HuH-7.5 (cell line): ENCODE measurements around the gene EFNB2.

Experiments
- DNase-seq: peaks from one replicate; pipeline ENCODE4 v3.0.0; 2011; ENCODE audit warnings: low spot score

The EFNB2 gene

DNA sequence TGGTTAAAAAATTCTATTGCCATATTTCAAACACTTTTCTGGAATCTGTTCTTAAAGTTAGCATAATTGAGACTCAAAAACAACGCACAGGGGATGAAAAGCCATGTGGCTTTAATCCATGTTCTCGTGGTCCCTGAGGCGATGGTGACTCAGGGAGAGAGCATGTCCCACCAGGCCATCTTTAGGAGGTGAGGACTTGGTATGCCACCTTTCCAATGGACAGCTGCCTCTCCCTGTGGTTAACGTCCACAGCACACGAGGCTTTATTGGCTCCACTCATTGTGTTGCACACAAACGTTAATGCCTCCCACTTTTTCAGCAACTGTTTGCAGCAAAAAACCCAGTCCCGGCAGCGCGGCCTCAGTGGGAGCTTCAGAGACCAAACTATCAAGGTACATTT lies 51.4 kb downstream of the EFNB2 start:
- DNase-seq: no peak

DNA sequence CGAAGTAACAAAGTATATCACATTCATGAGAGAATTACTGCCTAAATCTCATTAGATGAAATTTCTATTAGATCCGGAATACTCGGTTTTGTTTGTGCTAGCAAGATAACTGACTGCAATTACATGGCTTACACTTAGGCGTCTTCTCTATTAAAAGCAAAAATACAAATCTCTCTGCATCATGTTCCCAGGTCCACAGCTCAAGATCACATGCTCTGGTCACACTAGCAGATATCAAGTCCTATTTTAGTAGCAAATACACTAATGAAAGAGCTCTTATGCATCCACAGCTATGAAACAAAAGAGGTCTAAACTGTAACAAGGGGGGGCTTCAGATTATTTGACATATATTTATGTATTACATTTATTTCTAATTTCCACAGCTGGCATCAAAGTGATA lies 53.5 kb downstream of the EFNB2 start:
- DNase-seq: no peak

DNA sequence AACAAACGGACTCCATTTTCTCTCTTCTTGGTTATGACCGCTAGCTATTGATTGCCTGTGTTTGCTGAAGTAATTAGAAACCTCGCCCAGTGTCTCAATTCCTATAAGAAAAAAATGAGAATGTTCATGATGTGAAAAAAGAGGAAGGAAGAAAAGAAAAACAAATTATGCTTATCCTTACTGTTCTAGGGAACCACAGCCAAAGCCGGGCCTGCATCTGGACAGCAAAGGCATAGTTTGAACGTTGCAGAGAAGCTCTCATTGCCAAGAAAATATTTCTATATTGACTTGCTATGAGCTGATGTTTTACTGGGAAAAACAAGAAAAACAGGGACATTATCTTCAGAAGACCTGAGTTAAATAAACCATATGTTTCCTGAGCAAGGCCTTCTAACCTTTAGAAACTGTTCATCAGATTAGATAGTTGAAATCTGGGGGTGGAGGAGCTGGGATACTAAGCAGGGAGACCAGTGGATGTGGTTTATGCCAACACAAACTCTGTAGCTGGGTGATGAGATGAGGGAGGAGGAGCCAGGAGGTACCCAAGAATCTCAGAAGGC lies 55.0 kb downstream of the EFNB2 start:
- no peak for DNase-seq

DNA sequence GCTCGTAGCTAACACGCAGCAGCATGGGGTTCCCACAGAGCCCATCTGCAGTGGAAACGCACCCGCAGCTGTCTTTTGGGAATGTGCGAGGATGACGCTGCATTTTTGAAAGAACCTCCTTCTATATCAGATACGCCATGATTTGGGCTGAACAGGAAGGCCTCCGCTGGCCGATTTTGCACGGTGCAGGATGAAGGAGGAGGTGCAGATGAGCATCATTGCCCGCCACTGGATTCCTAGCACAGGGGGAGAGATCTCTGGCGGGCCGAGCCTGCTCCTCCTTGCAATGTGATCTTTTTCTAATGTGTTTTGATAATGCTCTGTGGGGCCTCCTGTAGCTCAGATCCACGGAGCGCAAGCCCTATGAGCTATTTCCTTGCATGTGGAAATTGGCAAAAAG lies 55.5 kb downstream of the EFNB2 start:
- no peak for DNase-seq

DNA sequence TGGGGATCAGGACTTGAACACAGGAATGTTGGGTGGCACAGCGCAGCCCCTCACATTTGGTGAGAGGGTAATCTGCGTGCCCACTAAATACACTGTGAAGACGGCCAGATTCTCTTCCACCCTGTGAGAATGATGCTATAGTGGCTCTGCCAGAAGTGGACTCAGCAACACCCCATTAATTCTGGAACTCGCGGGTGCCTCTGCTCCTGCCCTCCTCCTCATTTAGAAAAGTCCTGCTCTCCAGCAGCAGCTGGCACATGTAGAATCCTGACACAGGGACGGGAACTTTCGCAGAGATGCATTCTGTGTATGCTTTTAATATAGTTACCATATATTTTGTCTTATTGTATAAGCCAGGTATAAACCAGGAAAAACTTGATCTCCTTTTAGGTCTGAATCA lies 57.3 kb downstream of the EFNB2 start:
- no peak for DNase-seq

DNA sequence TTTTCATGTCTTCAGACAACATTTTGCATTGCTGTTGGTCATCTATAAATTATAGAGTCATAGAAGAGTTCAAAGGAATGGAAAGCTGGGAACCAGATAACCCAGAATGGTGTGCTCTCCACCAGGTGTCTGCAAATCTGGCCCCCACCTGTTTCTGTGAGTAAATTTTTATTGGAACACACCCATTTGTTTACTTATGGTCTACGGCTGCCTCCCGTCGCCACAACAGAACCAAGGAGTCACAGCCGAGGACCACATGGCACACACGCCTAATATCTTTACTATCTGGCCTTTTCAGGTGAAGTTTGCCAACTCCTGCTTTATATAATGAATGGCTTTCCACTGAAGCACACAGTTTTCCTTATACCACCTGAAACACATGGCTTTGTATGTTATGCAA lies 58.2 kb downstream of the EFNB2 start:
- DNase-seq: no peak

DNA sequence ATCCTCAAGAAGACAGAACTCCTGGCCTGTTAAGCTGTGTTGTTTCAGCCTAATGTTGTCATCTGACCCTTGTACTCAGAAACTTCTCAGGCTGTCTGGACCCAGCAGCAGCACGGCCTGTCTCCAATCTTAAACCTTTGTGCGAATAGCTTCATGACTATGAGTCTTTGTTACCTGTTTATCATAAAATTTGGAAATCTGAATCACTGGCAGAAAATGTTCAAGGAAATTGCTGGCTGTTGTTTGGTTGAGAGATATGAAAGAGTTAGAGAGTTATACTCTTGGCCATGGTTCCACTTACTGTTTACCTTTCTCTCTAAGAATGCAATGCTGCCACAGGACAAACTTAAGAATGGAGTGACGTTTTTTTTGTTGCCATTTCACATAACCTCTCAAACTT lies 59.6 kb downstream of the EFNB2 start:
- no peak for DNase-seq

DNA sequence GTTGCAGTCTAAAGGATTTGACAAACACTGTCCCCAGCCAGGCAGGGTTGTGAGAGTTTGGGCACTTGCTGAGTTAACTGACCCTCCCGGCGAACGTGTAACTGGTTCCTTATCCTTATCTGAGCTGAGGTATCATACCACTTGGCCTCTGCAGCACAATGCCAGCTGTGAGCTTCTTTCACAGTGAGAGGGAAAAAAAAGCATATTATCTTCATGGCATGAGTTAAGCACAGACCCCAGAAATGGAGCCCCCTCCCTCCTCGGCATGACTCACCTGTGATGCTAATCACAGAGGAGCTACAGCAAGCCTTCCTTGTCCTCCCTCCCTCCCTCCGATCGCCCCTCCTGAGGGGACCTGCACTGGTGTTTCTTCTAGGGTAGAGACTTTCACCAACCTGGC lies 60.5 kb downstream of the EFNB2 start:
- no peak for DNase-seq

DNA sequence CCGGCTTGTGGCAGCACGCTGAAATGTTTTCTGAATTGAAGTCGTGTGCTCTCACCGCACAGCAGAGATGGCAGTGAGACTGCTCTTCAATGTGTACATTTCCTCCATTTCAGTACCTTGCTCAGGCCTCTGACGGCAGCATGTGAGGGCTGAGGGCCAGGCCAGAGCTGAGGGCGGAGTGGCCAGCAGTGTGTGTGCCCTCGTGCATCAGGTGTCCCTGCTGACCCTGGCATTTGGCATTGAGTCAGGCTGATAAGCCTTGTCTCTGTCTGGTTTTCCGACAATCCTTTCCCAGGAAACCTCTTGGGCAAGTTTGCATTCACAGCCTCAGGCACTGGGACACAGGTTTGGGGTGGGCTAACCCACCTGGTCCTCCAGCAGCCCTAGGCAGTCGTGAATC lies 62.3 kb downstream of the EFNB2 start:
- no peak for DNase-seq

DNA sequence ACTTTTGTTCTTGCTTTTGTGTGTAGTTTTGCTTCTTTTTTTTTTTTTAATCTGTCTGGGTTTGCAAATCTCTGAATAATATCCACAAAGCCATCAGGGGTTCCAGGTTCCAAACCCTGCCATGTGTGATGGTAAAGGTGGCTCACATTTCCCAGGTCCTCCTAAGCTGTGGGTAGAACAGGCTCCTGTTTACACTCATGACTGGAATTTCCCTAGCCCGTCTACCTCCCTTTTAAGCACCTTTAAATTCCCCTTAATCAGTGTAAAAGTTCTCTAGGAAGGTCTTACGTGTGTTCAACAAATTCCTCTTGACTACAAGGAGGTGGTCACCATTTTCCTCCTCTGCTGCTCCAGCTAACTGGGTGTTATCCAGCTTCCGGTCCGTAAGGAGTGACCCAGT lies 62.8 kb downstream of the EFNB2 start:
- no peak for DNase-seq

DNA sequence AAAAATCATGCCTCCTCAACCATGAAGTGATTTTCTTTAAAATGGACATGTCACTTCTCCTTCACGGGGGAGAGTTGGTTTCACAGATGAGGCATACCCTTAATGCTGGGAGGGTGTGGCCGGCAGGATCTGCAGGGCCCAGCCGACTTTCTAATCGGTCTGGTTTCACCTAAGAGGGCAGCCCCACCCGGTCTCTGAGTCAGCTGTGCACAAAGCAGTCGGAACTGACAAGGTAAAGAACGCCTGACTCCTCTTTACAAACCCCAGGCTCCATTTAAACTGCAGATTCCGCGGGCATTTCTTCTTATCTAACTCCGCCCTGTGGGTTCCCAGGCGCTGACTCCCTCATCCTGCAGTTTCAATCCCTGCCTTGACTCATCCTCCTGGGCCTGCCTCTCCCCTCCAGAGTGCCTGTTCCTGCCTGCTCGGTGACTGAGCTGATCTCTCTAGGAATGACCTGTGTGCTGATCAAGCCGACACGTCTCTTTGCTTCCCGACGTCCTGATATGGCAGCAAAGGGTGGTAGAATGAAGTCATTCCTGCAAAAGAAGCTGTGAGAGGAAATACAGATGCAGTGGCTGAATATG lies 63.4 kb downstream of the EFNB2 start:
- no peak for DNase-seq

DNA sequence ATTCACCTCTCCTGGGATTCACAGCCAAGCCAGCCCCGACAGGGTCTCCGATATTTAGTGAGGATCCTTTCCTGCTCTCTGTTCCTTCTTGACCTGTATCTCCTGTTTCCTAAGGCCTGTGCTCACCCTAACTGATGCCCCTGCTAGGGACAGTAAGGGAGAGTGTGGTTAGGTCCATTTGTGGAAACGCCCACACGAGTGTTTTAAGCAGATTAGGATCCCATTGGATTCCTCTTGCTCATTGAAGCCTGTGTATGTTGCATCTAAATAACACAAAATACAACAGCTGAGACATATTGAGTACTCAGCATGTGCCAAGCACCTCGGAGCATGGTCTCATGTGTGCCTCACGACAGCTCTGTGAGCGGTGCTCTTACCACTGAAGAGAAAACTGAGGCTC lies 64.9 kb downstream of the EFNB2 start:
- no peak for DNase-seq

DNA sequence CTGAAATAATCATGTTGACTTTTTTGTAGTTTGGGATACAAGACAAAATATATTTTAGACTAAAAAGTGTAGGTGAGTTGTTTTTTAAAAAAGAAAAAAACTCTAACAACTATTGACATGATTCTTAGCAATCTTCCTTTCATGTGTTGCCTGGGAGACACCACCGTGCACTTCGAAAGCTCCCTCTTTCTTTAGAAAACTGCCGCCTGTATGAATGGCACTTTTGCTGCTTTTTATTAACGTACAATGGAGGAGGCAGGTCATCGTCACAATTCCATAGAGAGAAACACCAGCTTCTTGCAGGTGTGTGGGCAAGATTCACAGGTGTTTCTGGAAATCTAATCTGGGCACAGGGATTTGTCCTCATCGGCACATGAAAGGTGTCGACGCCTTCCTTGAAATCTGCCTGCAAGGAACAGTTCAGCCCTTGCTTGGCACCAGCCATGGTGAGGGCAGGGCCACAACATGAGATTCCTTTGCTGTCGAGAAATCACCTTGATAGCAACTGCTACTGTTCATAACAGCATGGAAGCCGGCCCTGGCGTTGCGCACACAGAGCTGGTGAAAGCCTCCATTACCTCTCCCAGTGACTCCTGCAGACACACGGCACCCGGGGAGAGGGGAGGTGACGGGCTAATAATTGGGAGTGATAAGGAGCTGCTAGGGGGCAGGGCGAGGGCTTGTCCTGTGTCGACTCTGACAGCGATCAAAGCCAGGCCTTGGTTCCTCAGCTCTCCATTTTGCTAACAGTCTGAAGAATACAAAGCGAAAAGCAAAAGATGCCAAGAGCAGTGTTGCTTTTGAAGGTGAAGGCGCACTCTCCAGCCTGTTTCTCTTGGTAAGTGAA lies 66.5 kb downstream of the EFNB2 start:
- no peak for DNase-seq

DNA sequence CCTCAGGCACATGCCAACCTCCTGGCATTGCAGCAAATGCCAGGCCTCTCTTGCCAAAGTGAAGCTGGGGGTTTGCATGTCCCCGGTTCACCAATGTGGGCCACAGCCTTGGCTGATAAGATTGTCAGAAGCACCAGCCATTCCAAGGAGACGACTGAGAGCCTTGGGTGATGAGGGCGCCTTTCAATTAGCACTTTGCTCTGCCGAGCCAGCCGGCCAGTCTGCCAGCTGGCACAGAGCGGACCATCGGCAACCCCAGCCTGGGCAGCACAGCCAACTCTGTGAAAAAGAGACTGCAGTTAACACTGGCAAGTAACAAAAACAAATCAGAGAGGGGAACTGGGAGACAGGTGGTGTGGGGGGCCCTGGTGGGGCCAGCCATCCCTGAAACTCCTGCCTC lies 67.3 kb downstream of the EFNB2 start:
- no peak for DNase-seq

DNA sequence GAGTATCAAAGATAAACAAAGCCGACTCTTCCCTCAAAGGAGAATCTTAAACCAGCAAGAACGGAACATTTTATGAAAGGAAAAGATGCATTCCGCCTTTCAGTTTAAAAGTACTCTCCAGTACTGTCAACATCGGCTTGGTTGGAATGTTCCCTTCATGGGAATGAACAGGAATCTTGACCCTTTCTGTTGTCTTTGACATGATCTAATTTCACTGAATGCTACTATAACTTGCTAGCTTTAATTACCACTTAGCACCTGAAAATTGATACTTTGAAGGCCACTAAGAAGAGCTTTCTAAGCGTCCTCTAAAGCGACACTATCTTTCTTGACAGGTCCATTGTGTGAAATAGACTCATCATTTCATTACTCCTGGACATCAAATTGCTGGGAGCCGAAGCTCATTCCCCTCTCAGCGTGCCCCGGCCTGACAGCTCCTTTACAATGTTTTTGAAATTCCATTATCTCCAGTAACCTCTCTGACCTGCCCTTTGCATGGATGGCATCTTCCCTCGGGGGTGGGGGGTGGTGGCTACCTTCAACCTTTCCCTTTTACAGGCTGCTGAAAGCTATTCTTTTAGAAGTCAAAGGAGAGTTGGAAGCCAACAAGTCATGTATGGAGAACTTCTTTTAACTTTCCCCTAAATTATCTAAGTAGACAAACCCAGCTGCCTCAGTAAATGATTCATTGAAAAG lies 67.9 kb downstream of the EFNB2 start:
- DNase-seq: no peak

DNA sequence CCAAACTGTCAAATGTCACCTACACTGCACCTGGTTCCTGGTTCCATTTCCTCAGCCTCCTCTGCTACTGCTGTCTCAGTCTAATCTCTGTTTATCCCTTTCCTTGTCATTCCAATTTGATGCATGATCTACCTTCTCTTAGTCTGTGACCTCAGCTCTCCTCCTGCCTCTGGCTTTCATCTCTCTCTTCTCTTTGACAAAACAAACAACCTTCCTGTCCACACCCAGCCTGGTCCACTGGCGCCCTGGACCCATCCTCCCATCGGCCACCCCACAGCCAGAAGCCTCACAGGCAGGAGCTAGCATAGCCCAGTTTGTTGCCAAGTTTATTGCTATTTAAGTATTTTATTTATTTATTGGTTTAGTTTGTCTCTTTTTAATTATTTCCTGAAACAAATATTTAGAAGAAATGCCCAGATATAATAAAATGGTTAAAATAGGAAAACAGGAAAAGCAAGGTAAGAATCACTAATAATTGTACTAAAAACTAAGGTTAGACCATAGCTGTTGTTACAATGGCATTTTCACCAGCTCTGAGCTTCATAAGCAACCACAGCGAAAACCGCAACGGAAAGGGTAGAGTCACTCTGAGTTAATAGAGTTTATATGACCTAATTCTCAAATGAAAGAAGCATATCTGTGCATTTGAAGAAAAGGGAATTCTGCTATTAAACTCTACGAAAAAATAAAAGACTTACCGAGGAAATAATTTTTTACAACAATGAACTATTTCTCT lies 68.6 kb downstream of the EFNB2 start:
- no peak for DNase-seq

DNA sequence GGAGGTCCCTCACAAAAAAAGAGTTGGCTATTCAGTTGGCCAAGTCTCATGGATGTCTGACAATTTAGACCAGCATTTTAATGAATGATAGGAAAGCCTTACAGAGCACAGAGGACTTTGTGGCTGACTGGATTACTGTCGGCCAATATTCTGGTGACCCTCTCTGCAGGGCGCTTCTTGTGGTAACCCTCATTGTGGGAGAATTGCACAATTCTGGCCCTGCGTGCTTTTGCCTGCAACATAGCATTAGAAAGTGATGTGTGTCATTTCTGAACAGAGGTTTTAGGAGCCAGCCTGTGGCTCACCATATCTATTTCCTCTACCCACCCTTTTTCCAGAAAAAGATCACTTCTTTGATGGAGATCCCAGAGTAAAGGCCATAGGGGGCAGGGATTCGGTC lies 71.4 kb downstream of the EFNB2 start:
- no peak for DNase-seq

DNA sequence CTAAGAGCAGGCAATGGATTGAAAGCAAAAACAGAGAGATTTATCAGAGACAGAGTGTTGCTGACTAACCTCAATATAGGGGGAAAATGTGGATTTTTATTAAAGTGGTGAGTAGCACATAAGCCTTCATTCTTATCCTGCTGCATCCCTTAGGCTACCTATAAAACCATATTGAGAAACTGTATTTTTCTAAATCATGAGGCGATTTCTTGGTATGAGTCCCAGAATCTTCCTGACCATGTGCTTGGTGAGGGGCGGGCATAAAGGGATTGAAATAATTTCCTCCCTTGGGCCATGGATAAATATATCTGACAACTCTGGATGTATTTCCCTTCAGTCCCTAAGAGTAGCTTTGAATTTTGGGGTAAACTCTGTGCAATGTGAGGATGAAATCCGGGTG lies 72.8 kb downstream of the EFNB2 start:
- no peak for DNase-seq

DNA sequence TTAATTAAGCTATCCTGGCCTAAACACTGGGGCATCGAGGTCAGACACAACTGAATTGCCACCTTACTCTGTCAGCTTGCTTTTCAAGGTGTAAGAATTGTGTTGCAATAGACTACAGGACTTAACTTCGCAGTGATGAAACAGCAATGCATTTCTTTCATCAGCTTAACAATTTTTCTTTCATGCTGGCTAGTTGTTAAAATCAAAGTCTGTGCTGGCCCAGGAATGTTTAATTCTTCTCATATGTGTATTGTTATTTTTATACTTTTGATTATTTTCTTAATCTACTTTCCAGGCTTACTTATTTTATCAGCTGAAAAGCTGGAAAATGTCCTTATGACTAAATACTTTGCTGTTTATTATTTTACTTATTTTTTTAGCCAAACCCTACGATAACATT lies 79.7 kb downstream of the EFNB2 start:
- no peak for DNase-seq

DNA sequence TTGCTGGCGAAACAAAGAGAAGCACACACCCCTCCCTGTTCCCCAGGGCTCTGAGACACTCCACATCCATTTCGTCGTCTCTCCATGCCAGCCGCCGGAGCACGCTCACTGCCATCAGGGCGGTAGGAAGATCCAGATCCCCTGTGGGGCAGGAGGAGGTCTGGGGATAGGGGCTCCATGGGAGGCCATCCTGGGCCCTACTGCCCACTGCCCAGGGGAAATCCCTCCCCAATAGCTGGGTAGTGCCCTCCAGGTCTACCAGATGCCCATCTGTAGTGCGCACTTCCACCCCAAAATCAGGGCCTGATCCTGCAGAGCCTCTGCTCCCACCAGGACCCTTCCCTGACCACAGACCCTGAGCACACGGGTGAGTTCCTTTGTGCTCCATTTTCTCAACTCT lies 80.3 kb downstream of the EFNB2 start:
- DNase-seq: no peak

DNA sequence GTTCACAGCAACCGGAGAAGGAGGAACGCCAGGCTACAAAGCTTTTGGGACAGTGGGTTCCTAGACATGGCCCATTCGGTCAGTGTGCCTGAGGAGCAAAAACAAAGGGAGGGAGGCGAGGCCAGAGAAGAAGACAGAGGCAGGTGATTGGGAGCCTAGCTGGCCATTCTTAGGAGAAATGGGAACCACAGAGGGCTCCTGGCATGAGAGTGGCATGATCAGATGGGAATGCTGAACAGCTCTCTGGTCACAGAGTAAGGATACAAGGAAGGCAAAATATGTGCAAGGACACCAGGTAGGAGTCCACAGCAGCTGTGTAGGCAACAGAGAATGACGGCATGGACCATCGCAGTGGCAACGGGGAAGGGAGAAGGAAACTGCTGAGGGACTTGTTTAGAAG lies 82.4 kb downstream of the EFNB2 start:
- no peak for DNase-seq

DNA sequence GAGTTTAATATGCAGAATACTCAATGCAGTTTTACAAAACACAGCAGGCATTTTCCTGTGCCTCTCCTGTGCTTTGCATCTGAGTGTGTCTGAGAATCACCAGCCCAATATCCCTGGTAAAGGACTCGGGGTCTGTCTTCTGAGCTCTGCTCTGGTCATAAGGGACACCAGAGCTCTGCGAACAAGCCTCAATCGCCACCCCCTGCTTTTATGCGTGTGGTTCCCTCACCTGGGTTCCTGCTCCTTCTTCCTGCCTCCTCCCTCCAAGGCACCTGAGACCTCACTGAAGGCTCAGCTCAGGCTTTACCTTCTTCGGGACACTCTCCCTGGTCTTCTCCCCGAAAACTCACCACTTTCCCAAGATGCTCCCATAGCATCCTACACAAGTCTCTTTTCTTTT lies 84.5 kb downstream of the EFNB2 start:
- DNase-seq: no peak
